HUES6 (cell line): ENCODE results near the gene CD74.
A peak's percentile ranks its signal among the peaks of the same experiment; 100 is the strongest.
"Not testable (repeated sequence)": the region's sequence is repeated elsewhere in the genome, so short reads cannot be mapped to it uniquely, and the experiment has no call there.

Experiments
- H3K27ac ChIP-seq: 2 replicates; pipeline ENCODE4 v1.7.0; 2013; ENCODE audit warnings: low read depth, mild to moderate bottlenecking, low read length, inconsistent platforms
- H3K27me3 ChIP-seq: 2 replicates; pipeline ENCODE4 v1.6.1; 2013; ENCODE audit warnings: low read length; ENCODE audit not compliant: control insufficient read depth, insufficient read depth
- H3K36me3 ChIP-seq: 2 replicates; pipeline ENCODE4 v1.6.1; 2013; ENCODE audit warnings: low read length; ENCODE audit not compliant: control insufficient read depth, insufficient read depth
- H3K4me1 ChIP-seq: 2 replicates; pipeline ENCODE4 v1.6.1; 2013; ENCODE audit warnings: low read length; ENCODE audit not compliant: control insufficient read depth, insufficient read depth
- H3K4me3 ChIP-seq: 2 replicates; pipeline ENCODE4 v1.5.1; 2013; ENCODE audit warnings: low read depth, low read length
- H3K9ac ChIP-seq: one replicate; pipeline ENCODE4 v1.6.1; 2013; ENCODE audit warnings: mild to moderate bottlenecking, low read length
- H3K9me3 ChIP-seq: 2 replicates; pipeline ENCODE4 v1.6.1; 2013; ENCODE audit warnings: low read depth, low read length; ENCODE audit not compliant: control insufficient read depth, insufficient read depth

The CD74 gene

DNA sequence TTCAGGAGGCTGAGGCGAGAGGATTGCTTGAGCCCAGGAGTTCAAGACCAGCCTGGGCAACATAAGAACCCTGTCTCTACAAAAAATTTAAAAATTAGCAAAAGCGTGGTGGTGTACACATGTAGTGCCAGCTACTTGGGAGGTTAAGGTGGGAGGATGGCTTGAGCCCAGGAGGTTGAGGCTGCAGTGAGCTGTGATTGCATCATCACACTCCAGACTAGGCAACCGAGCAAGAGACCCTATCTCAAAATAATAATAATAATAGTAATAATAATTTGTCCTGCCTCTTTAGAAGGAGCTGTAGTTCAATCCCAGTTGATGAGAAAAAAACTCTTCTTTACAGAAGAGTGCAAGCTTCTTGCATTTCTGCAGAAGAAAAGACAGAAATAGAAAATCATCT is 10.0 kb upstream of the CD74 start:
- Histone ChIP-seq H3K36me3 (no peaks in the 10 kb centered on the region), H3K4me1 (no peaks in the 10 kb centered on the region), H3K9me3 (no peaks in the 10 kb centered on the region), H3K9ac (no peak overlapping the region), H3K27ac (no peak overlapping the region), H3K4me3 (no peak overlapping the region), H3K27me3 (no peaks in the 10 kb centered on the region)

- H3K4me3 ChIP-seq = no peak overlapping the region
- H3K4me1 ChIP-seq = no peaks in the 10 kb centered on the region
- H3K9ac ChIP-seq = no peak overlapping the region
- no peaks in the 10 kb centered on the region for H3K27me3 ChIP-seq
- H3K27ac ChIP-seq = no peak overlapping the region
- no peaks in the 10 kb centered on the region for H3K9me3 ChIP-seq
- H3K36me3 ChIP-seq = no peaks in the 10 kb centered on the region
These were observed 9.4 kb upstream of the CD74 start for GRCh38 chr5:150422075-150422474.

DNA sequence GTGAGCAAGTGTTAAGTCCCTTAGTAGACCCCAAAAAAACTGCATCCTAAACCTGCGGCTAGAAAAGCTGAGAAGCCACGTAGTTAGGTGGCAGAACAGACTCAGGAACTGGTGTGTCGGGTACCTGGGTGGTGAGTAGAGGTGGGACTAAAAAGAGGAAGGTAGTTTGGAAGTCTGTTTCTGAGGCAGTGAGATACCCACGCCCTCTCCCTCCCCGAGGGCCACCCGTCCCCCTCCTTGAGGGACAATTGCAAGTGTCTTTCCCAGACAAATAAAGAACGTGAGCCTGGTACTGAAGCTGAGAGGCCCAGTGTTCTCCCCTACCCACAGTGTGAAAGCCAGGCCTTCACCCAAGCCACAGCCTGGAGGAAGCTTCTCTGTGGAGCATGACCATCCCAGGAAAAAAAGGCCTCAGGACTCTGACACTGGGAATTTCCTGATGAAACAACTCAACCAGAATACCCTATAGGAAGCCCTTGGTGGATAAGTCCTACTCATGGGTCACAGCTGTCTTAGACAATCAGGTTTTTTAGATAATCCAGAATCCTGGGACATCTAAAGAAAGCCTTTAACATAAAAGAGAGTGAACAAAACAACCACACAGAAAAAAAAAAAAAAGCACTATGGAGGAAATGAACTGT is 7.0 kb upstream of the CD74 start:
- Histone ChIP-seq H3K9me3 (no peaks in the 10 kb centered on the region), H3K4me3 (no peak overlapping the region), H3K27me3 (no peaks in the 10 kb centered on the region), H3K4me1 (no peaks in the 10 kb centered on the region), H3K36me3 (no peaks in the 10 kb centered on the region), H3K27ac (no peak overlapping the region), H3K9ac (no peak overlapping the region)

GRCh38 chr5:150413902-150414790 is 1.4 kb upstream of the CD74 start:
- H3K9ac ChIP-seq, H3K36me3 ChIP-seq, H3K9me3 ChIP-seq, H3K4me3 ChIP-seq, H3K27me3 ChIP-seq, H3K27ac ChIP-seq: not testable (repeated sequence)
- peaks cover 21% of the 10 kb centered on the region for H3K4me1 ChIP-seq

GRCh38 chr5:150413176-150413901 is 629 bp upstream of the CD74 start:
- no peak overlapping the region for H3K27ac ChIP-seq
- H3K4me3 ChIP-seq = no peak overlapping the region
- H3K36me3 ChIP-seq = no peaks in the 10 kb centered on the region
- H3K27me3 ChIP-seq = no peaks in the 10 kb centered on the region
- no peak overlapping the region for H3K9ac ChIP-seq
- H3K9me3 ChIP-seq = no peaks in the 10 kb centered on the region
- peaks cover 21% of the 10 kb centered on the region for H3K4me1 ChIP-seq

GRCh38 chr5:150411245-150411979 is 1.3 kb downstream of the CD74 start:
- Histone ChIP-seq H3K27me3 (no peaks in the 10 kb centered on the region), H3K4me3 (no peak overlapping the region), H3K36me3 (no peaks in the 10 kb centered on the region), H3K4me1 (peaks cover 21% of the 10 kb centered on the region), H3K27ac (no peak overlapping the region), H3K9ac (no peak overlapping the region), H3K9me3 (no peaks in the 10 kb centered on the region)

DNA sequence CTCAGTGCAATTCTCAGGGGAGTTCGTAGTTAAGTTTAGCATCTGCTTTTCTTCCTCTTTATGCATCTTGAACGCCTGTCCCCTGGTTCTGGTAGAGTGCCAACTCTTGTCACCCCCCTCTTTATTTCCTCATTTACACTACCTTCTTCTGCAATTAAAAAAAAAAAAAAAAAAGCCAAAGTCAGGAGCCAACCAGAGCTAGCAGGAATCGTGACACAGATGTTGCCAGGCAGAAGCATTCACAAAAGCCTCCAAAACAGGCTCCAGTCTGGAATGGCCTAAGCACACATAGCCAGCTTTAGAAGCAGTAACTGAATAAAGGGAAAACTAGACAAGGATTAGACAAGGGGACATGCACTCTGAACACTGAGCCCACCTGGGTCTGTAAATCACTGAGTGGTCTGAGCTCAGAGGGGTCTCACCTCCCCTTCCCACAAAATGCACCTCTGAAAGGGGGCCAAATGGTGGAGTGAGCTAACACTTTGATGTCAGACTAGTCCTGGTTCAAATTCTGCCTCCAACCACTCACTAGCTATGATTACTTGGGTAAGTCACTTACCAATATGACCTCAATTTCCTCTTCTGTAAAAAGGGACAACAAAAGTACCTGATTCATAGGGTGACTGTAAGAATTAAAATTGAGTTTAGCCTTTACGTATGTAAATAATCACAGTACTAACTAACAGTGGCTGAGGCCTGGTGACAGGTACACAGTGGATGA is 2.0 kb downstream of the CD74 start:
- H3K36me3 ChIP-seq = no peaks in the 10 kb centered on the region
- peak overlapping the region; percentile 15 for H3K9ac ChIP-seq
- no peak overlapping the region for H3K27ac ChIP-seq
- H3K4me1 ChIP-seq = peaks cover 21% of the 10 kb centered on the region
- no peaks in the 10 kb centered on the region for H3K9me3 ChIP-seq
- H3K4me3 ChIP-seq = peak overlapping the region; percentile 36; the same call in 1 of the 2 replicates
- no peaks in the 10 kb centered on the region for H3K27me3 ChIP-seq

DNA sequence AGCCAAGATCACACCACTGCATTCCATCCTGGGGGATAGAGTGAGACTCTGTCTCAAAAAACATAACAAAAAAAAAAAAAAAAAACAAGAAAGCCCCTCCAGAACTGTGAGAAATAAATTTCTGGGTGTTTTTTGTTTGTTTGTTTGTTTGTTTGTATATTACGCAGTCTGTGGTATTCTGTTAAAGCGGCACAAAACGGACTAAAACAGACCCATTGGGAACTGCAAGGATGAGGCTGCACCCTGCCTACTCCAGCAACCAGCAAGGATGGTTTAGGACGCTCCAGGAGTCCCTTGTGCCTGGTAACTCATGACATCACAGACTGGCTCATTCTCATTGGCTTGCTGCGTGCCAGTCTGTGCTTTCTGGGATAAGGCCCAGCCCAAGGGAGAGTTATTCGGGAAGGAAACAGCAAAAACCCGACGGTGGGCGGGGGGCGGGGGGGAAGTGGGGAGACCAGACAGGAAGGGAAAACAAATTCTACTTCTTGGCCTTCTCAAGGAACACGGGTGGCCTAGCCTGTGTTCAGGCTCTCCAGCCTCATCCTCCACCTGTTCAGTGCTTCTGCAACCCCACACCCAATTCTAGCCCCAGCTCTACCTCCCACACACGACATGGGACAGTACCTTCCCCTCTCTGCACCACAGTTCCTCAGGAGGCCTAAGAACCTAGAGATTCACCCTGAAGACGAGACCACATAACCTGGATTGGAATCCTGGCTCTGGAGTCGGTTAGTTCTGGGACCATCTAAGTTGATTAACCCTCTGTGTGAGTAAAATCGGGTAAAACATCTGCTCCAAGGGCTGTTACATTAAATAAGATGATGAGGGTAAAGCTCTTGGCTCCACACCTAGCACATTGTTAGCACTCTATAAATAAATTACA is 2.8 kb downstream of the CD74 start:
- Histone ChIP-seq H3K4me1 (peaks cover 21% of the 10 kb centered on the region), H3K9me3 (no peaks in the 10 kb centered on the region), H3K9ac (peak overlapping the region; percentile 15), H3K36me3 (no peaks in the 10 kb centered on the region), H3K4me3 (peak overlapping the region; percentile 36), H3K27me3 (no peaks in the 10 kb centered on the region), H3K27ac (no peak overlapping the region)

GRCh38 chr5:150408231-150408943 is 4.3 kb downstream of the CD74 start:
- H3K27ac ChIP-seq = no peak overlapping the region
- H3K4me3 ChIP-seq = no peak overlapping the region
- H3K4me1 ChIP-seq = peaks cover 21% of the 10 kb centered on the region
- no peak overlapping the region for H3K9ac ChIP-seq
- H3K27me3 ChIP-seq = no peaks in the 10 kb centered on the region
- H3K36me3 ChIP-seq = peaks cover under 1% of the 10 kb centered on the region; the same call in 1 of the 2 replicates
- no peaks in the 10 kb centered on the region for H3K9me3 ChIP-seq
